ENCODE measurements around the gene DTHD1. TPM values are rescaled to one million over a fixed set of nuclear protein-coding genes. Genes with fewer than 3 reads are reported as not detected.
A peak's percentile ranks its signal among the peaks of the same experiment; 100 is the strongest.

The DTHD1 gene
- total RNA-seq: 0.09 TPM
- polyA plus RNA-seq: 0.14 TPM
- long read RNA-seq, donor 1: 0 reads
- long read RNA-seq, donor 2: 0 reads
- long read RNA-seq, donor 3: 0 reads
- long read RNA-seq, donor 4: 0 reads
- long read RNA-seq, donor 5: 0 reads
- long read RNA-seq, donor 6: 0 reads
- long read RNA-seq, donor 7: 0 reads
- long read RNA-seq, donor 8: 0 reads
- long read RNA-seq, donor 9: 0 reads
- long read RNA-seq, donor 10: 0 reads

DNA sequence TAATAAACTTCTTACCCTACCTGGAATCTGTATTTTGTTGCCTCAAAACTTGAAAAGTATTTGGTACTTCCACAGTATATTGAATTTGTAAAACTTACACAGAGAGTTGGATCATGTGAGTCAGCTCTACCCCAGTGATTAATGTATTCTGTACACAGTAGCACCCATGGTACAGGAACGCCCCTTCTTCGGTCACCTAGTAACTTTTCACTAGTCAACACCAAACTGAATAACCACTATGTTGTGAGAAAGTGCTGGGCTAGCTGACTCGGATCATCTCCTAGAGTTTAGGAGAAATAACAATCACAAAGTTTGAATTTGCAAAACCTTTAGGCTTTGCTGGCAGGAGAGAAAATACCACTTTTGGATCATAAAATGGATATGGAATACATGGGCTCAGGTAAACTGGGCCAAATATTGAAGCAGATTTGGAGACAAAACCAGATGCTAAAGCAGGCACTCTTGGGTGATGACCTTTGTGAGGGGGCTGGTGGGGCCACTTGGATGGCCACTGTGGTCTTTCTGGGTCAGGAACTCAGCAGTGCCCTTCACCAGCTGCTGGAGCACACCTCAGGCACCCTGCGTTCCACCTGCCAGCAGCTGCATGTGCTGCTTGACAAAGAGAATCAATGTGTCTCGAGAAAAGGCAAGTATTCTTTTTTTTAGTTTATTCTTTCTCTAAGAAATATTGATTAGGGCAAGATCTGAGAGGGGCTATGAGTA lies at the start of gene DTHD1:
Gene DTHD1, plus strand, starts transcription at position 233 of the 723 bp plus-strand sequence. Its CDS starts 143 bp downstream, at position 376.
- peak within 1 kb of the TSS in 1 of 2 donors; percentile 18 for H3K27ac ChIP-seq (ENCODE audit: low read depth in 1 of 2, low read length in 1 of 2)
- H3K36me3 ChIP-seq (ENCODE audit: control insufficient read depth in 2 of 2, insufficient read depth in 2 of 2, low read length in 1 of 2): no peaks in the 10 kb centered on the region
- DNase-seq (ENCODE audit: low read depth in 6 of 9, low spot score in 9 of 9): no peak
- no peaks in the 10 kb centered on the region for H3K9me3 ChIP-seq (ENCODE audit: control insufficient read depth in 2 of 2, insufficient read depth in 1 of 2, low read length in 1 of 2)
- WGBS: 96% methylated on average over 5 of the region's 5 CpGs
- H3K4me3 ChIP-seq (ENCODE audit: low read length in 2 of 2): no peak within 1 kb of the TSS
- no peaks in the 10 kb centered on the region for H3K27me3 ChIP-seq (ENCODE audit: control insufficient read depth in 2 of 2, insufficient read depth in 1 of 2, low read length in 1 of 2)
- H3K4me1 ChIP-seq (ENCODE audit: control insufficient read depth in 2 of 2, insufficient read depth in 2 of 2, low read length in 2 of 2): peaks cover 3 to 6% of the 10 kb centered on the region in 2 donors

DNA sequence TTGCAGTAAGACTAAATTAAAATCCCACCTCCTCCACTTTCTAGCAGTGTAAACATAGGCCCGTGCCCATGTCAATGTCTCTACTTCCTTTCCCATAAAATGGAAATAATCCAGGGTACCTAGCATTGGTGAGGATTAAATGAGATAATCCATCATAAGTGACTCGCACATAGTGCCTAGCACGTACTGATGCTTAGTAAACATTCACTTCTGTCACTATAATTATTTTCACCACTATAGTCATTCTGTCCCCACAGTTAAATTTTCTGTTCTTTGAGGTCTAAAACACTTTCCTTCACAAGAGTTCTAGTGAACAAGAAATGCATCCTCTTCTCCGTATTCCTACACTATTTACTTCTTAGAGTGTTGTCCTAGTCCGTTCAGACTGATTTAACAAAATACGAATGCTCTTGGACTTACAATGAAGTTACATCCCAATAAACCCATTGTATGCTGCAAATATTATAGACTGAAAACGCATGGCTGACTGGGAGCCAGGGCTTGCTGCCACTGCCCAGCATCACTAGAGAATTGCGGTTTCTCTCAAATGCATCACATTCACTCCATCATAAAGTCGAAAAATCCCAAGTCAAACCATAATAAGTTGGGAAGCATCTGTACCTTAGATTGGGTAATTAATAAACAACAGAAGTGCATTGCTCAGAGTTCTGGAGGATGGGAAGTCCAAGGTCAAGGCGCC lies 47.7 kb upstream of the DTHD1 start:
- H3K4me1 ChIP-seq (ENCODE audit: control insufficient read depth in 2 of 2, insufficient read depth in 2 of 2, low read length in 2 of 2): peaks cover 0 to 3% of the 10 kb centered on the region in 2 donors
- no peak overlapping the region for H3K4me3 ChIP-seq (ENCODE audit: low read length in 2 of 2)
- H3K9me3 ChIP-seq (ENCODE audit: control insufficient read depth in 2 of 2, insufficient read depth in 1 of 2, low read length in 1 of 2): peaks cover 0 to 1% of the 10 kb centered on the region in 2 donors
- H3K36me3 ChIP-seq (ENCODE audit: control insufficient read depth in 2 of 2, insufficient read depth in 2 of 2, low read length in 1 of 2): peaks cover 11 to 30% of the 10 kb centered on the region in 2 donors
- H3K27ac ChIP-seq (ENCODE audit: low read depth in 1 of 2, low read length in 1 of 2): no peak overlapping the region
- no peaks in the 10 kb centered on the region for H3K27me3 ChIP-seq (ENCODE audit: control insufficient read depth in 2 of 2, insufficient read depth in 1 of 2, low read length in 1 of 2)
- 97% methylated on average over 10 of the region's 10 CpGs for WGBS
- no peak for DNase-seq (ENCODE audit: low read depth in 6 of 9, low spot score in 9 of 9)

DNA sequence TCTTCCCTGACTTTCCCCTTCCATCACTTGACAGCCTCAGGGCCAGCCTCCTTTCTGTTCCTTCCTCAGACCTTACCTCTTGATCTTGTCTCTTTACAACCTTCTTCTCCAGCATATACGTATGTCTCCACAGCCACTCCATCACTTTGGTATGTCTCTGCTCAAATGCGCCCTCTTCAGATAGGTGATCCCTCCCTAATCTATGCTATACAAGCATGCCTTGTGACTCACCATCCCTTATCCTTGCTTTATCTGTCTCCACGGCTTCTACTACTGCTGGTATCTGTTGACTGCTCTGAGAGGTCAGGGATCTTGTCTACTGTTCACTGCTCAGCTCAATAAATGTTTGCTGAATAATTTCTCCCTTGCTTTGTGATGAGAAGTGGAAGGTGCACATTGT lies 46.1 kb upstream of the DTHD1 start:
- Histone ChIP-seq H3K36me3 (ENCODE audit: control insufficient read depth in 2 of 2, insufficient read depth in 2 of 2, low read length in 1 of 2) (peaks cover 14 to 30% of the 10 kb centered on the region in 2 donors), H3K27me3 (ENCODE audit: control insufficient read depth in 2 of 2, insufficient read depth in 1 of 2, low read length in 1 of 2) (no peaks in the 10 kb centered on the region), H3K4me3 (ENCODE audit: low read length in 2 of 2) (no peak overlapping the region), H3K27ac (ENCODE audit: low read depth in 1 of 2, low read length in 1 of 2) (no peak overlapping the region), H3K4me1 (ENCODE audit: control insufficient read depth in 2 of 2, insufficient read depth in 2 of 2, low read length in 2 of 2) (peaks cover 0 to 3% of the 10 kb centered on the region in 2 donors), H3K9me3 (ENCODE audit: control insufficient read depth in 2 of 2, insufficient read depth in 1 of 2, low read length in 1 of 2) (peaks cover 0 to 1% of the 10 kb centered on the region in 2 donors)
- DNase-seq (ENCODE audit: low read depth in 6 of 9, low spot score in 9 of 9): no peak
- WGBS: 95% methylated on average over 3 of the region's 3 CpGs

DNA sequence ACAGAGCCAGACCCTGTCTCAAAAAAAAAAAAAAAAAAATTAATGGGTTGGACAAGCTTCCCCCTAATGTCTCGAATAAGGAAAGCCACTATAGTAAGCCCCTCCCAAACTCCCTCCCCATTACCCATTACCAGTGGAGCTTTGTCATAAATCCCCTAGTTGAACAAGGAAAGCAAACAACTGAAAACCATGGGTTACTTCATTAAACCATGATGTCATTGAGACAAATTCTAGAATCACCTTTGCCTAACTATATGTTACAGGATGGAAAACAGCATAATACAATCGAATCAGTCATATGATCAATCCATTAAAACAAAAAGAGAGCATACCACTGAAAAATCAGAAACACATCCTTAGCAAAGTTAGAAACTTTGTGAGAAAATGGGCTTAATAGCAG lies 45.3 kb upstream of the DTHD1 start:
- no peak overlapping the region for H3K4me3 ChIP-seq (ENCODE audit: low read length in 2 of 2)
- peaks cover 0 to 3% of the 10 kb centered on the region in 2 donors for H3K4me1 ChIP-seq (ENCODE audit: control insufficient read depth in 2 of 2, insufficient read depth in 2 of 2, low read length in 2 of 2)
- H3K9me3 ChIP-seq (ENCODE audit: control insufficient read depth in 2 of 2, insufficient read depth in 1 of 2, low read length in 1 of 2): peaks cover 0 to 1% of the 10 kb centered on the region in 2 donors
- no peaks in the 10 kb centered on the region for H3K27me3 ChIP-seq (ENCODE audit: control insufficient read depth in 2 of 2, insufficient read depth in 1 of 2, low read length in 1 of 2)
- no peak overlapping the region for H3K27ac ChIP-seq (ENCODE audit: low read depth in 1 of 2, low read length in 1 of 2)
- WGBS: 74% methylated on average over 2 of the region's 2 CpGs
- DNase-seq (ENCODE audit: low read depth in 6 of 9, low spot score in 9 of 9): no peak
- H3K36me3 ChIP-seq (ENCODE audit: control insufficient read depth in 2 of 2, insufficient read depth in 2 of 2, low read length in 1 of 2): peaks cover 14 to 32% of the 10 kb centered on the region in 2 donors

DNA sequence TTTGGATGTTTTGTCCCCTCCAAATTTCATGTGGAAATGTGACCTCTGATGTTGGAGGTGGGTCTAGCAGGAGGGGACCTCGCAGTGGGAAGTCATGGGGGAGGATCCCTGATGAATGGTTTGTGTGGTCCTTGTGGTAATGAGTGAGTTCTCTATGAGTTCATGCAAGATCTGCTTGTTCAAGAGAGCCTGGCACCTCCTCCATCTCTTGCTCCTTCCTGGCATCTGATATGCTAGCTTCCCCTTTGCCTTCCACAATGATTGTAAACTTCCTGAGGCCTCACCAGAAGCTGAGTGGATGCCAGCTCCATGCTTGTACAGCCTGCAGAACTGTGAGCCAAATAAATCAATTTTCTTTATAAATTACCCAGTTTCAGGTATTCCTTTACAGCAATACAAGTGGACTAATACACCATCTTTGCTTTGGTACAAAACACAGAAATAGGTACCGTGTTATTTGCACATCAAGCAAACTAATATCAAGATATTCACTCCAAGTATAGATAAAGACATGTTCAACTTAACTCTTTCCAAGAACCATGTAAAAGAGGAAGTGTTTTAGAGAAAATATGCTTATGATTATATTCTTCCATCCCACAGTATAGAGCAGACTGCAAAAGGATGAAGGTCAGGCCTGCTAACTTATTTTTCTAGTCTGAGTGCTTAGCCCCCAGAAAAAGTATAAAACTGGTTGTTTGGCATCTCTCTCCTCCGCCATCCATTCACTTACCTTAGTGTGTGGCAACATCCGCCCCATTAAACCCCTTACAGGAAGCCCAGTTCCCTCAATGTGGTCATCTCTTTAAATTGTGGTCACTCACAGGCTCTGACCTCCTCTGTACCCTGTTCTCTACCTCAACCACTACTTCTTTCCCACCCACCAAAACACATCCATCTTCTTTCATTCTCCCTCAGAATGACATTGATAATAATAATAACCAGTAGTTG lies 43.8 kb upstream of the DTHD1 start:
- peaks cover 14 to 32% of the 10 kb centered on the region in 2 donors for H3K36me3 ChIP-seq (ENCODE audit: control insufficient read depth in 2 of 2, insufficient read depth in 2 of 2, low read length in 1 of 2)
- H3K9me3 ChIP-seq (ENCODE audit: control insufficient read depth in 2 of 2, insufficient read depth in 1 of 2, low read length in 1 of 2): peaks cover 0 to 1% of the 10 kb centered on the region in 2 donors
- no peak overlapping the region for H3K4me3 ChIP-seq (ENCODE audit: low read length in 2 of 2)
- no peak for DNase-seq (ENCODE audit: low read depth in 6 of 9, low spot score in 9 of 9)
- no peak overlapping the region for H3K27ac ChIP-seq (ENCODE audit: low read depth in 1 of 2, low read length in 1 of 2)
- H3K27me3 ChIP-seq (ENCODE audit: control insufficient read depth in 2 of 2, insufficient read depth in 1 of 2, low read length in 1 of 2): no peaks in the 10 kb centered on the region
- 94% methylated on average over 4 of the region's 4 CpGs for WGBS
- H3K4me1 ChIP-seq (ENCODE audit: control insufficient read depth in 2 of 2, insufficient read depth in 2 of 2, low read length in 2 of 2): peaks cover 0 to 3% of the 10 kb centered on the region in 2 donors

DNA sequence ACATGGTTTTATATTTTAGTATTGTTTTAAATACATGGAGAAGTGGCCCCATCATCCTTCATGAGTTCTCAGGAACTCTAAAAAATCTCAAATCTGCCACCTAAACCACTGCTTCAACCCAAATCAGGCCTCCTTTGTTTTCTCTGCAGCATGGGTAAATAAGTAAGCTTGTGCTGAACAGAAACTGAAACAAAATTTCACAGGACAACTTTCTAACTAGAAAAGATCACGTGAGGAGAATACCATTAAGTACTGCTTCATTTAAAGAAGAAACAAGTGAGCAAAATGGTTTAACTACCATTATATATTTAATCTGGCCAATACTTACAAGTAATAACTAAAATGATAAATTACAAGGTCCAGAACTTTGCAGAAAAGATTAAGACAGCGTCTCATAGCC lies 39.6 kb upstream of the DTHD1 start:
- peak overlapping the region in 1 of 2 donors; percentile 95 for H3K27ac ChIP-seq (ENCODE audit: low read depth in 1 of 2, low read length in 1 of 2)
- peaks cover 11 to 15% of the 10 kb centered on the region in 2 donors for H3K36me3 ChIP-seq (ENCODE audit: control insufficient read depth in 2 of 2, insufficient read depth in 2 of 2, low read length in 1 of 2)
- H3K4me3 ChIP-seq (ENCODE audit: low read length in 2 of 2): peak overlapping the region; percentile 87 to 100
- H3K4me1 ChIP-seq (ENCODE audit: control insufficient read depth in 2 of 2, insufficient read depth in 2 of 2, low read length in 2 of 2): peaks cover 3 to 11% of the 10 kb centered on the region in 2 donors
- peak in 6 of 9 donors; percentile 43 to 86 (median 58) for DNase-seq (ENCODE audit: low read depth in 6 of 9, low spot score in 9 of 9)
- WGBS: 5% methylated on average over 2 of the region's 2 CpGs
- peaks cover 0 to 1% of the 10 kb centered on the region in 2 donors for H3K9me3 ChIP-seq (ENCODE audit: control insufficient read depth in 2 of 2, insufficient read depth in 1 of 2, low read length in 1 of 2)
- no peaks in the 10 kb centered on the region for H3K27me3 ChIP-seq (ENCODE audit: control insufficient read depth in 2 of 2, insufficient read depth in 1 of 2, low read length in 1 of 2)

DNA sequence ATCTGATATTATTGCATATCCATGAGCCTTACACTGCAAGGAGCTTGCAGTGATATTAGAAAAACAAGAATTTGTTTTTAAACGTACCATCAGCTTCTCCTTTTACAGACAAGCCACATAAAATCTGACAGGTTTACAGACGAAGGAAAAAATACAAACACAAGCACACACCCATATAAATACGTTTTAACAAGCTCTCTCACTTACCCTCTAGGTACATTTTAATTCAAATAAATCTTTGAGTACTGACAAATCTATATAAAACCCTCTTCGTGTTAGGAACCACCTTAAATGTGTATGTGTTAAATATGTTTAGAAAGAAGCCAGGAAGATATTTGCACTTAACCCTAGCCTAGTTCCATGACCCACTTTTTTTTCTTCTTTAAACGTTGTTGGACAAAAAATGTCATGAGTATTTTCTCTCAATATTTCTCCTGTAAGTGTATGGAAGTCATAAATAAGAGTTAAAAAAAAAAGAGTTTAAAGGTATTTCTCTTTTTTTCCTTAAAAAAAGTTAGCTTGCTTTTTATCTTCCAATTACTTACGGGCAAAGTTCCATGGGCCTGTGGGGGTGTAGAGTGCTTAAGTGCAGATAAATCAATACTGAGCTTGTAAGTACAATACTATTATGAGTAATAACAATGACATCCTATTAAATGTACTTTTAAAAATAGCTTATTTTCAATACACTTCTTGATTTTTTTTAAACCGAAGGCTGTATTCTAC lies 38.6 kb upstream of the DTHD1 start:
- 2% methylated on average over 7 of the region's 7 CpGs for WGBS
- DNase-seq (ENCODE audit: low read depth in 6 of 9, low spot score in 9 of 9): peak in 3 of 9 donors; percentile 30 to 65 (median 49)
- H3K4me3 ChIP-seq (ENCODE audit: low read length in 2 of 2): peak overlapping the region; percentile 87 to 100

More for the DNA sequence above, 38.6 kb upstream of the DTHD1 start:
- Histone ChIP-seq H3K27ac (ENCODE audit: low read depth in 1 of 2, low read length in 1 of 2) (peak overlapping the region; percentile 43 to 95), H3K36me3 (ENCODE audit: control insufficient read depth in 2 of 2, insufficient read depth in 2 of 2, low read length in 1 of 2) (peaks cover 6 to 7% of the 10 kb centered on the region in 2 donors), H3K4me1 (ENCODE audit: control insufficient read depth in 2 of 2, insufficient read depth in 2 of 2, low read length in 2 of 2) (peaks cover 3 to 11% of the 10 kb centered on the region in 2 donors), H3K27me3 (ENCODE audit: control insufficient read depth in 2 of 2, insufficient read depth in 1 of 2, low read length in 1 of 2) (no peaks in the 10 kb centered on the region), H3K9me3 (ENCODE audit: control insufficient read depth in 2 of 2, insufficient read depth in 1 of 2, low read length in 1 of 2) (no peaks in the 10 kb centered on the region)

Data from thymus (tissue), 14 donors.